Measurements from ENCODE around the gene SMIM11.

Gene SMIM11

GRCh38 chr21:34336756-34337391 lies 38.4 kb upstream of the SMIM11 start:
- FAIRE-seq (no peak), DNase-seq (ENCODE audit: insufficient read length, low spot score) (no peak)
- TF ChIP-seq CTCF (IDR thresholded peaks at IDR 0.05; ENCODE audit: insufficient read depth, missing control alignments): no peak

GRCh38 chr21:34337741-34338140 lies 37.6 kb upstream of the SMIM11 start:
- FAIRE-seq: no peak
- DNase-seq (ENCODE audit: insufficient read length, low spot score): no peak

GRCh38 chr21:34338226-34338625 lies 37.1 kb upstream of the SMIM11 start:
- DNase-seq (ENCODE audit: insufficient read length, low spot score) (no peak), FAIRE-seq (no peak)
- TF ChIP-seq CTCF (IDR thresholded peaks at IDR 0.05; ENCODE audit: insufficient read depth, missing control alignments): no peak

More at GRCh38 chr21:34337741-34338140, 37.6 kb upstream of the SMIM11 start:
- TF ChIP-seq CTCF (IDR thresholded peaks at IDR 0.05; ENCODE audit: insufficient read depth, missing control alignments): no peak

GRCh38 chr21:34340061-34340460 lies 35.2 kb upstream of the SMIM11 start:
- no peak for TF ChIP-seq CTCF (IDR thresholded peaks at IDR 0.05; ENCODE audit: insufficient read depth, missing control alignments)
- FAIRE-seq (no peak), DNase-seq (ENCODE audit: insufficient read length, low spot score) (no peak)

- DNase-seq (ENCODE audit: insufficient read length, low spot score): no peak
- no peak for TF ChIP-seq CTCF (IDR thresholded peaks at IDR 0.05; ENCODE audit: insufficient read depth, missing control alignments)
- FAIRE-seq: no peak
These were observed 32.8 kb upstream of the SMIM11 start for GRCh38 chr21:34342476-34342875.

GRCh38 chr21:34343347-34343746 lies 32.0 kb upstream of the SMIM11 start:
- TF ChIP-seq CTCF (IDR thresholded peaks at IDR 0.05; ENCODE audit: insufficient read depth, missing control alignments): no peak
- FAIRE-seq: no peak
- DNase-seq (ENCODE audit: insufficient read length, low spot score): no peak

- DNase-seq (ENCODE audit: insufficient read length, low spot score): no peak
- no peak for TF ChIP-seq CTCF (IDR thresholded peaks at IDR 0.05; ENCODE audit: insufficient read depth, missing control alignments)
- no peak for FAIRE-seq
These were observed 31.4 kb upstream of the SMIM11 start for GRCh38 chr21:34343838-34344381.

All from D721Med (cell line).